ENCODE data around the gene KRTAP16-1.

- TF ChIP-seq ARID3A (IDR thresholded peaks at IDR 0.05; ENCODE audit: low read depth, low read length) (no peak), POLR2AphosphoS5 (IDR thresholded peaks at IDR 0.05; ENCODE audit: low read depth, low read length) (no peak), EZH2 (conservative IDR thresholded peaks at IDR 0.05; ENCODE audit: low read depth, low read length) (no peak), PRDM15 (CRISPR knock-in tag; IDR thresholded peaks at IDR 0.05) (no peak), CTCF (CRISPR knock-in tag; IDR thresholded peaks at IDR 0.05) (no peak), YY1 (IDR thresholded peaks at IDR 0.05; ENCODE audit: insufficient read depth, insufficient replicate concordance, low read depth, low read length) (no peak), FOXK1 (CRISPR knock-in tag; IDR thresholded peaks at IDR 0.05; ENCODE audit: borderline replicate concordance, low read depth) (no peak), ZBTB43 (CRISPR knock-in tag; conservative IDR thresholded peaks at IDR 0.05) (no peak), ZNF232 (CRISPR knock-in tag; IDR thresholded peaks at IDR 0.05; ENCODE audit: borderline replicate concordance) (no peak), DNMT3B (CRISPR knock-in tag; conservative IDR thresholded peaks at IDR 0.05) (no peak), ZNF12 (CRISPR knock-in tag; IDR thresholded peaks at IDR 0.05) (no peak)
Observed at GRCh38 chr17:41351177-41351576, 42.1 kb upstream of the KRTAP16-1 start.

All from HepG2 (cell line).